GM12892 (cell line): ENCODE measurements around the gene TFPI2.

Experiments used
- POLR2A ChIP-seq: IDR thresholded peaks from 2 replicates; pipeline ENCODE4 v1.6.1; 2011; ENCODE audit warnings: low read depth, low read length, control low read depth
- POLR2AphosphoS5 ChIP-seq: IDR thresholded peaks from 2 replicates; pipeline ENCODE4 v1.6.1; 2011; ENCODE audit warnings: low read depth, low read length, control low read depth

DNA sequence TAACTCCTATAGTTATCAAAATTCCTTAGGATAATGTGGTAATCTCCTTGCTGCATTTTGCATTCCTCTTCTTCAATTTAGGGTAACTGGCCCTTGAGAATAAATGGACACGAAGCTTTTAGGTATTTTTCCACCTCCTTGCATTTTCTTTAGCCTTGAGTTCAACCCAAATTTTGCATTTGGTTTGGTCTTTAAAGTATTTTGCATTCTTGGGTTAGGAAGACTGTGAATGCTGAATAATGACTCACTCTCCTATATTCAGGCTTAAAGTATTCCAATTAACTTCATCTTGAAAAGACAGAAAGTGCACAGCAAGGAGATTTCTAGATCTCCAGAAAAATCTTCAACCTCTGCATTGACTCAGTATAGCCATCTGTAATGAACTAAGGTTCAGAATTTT, 47.3 kb downstream of the TFPI2 start:
- no peak for TF ChIP-seq POLR2A
- TF ChIP-seq POLR2AphosphoS5 = no peak
